Measurements from ENCODE around the gene VPS33A. TPM values are rescaled to one million over a fixed set of nuclear protein-coding genes. Genes with fewer than 3 reads are reported as not detected.
A peak's percentile ranks its signal among the peaks of the same experiment; 100 is the strongest.

Gene VPS33A
- total and polyA plus RNA-seq, 10 donors = 9.7 to 31.5 (median 21.8) TPM

DNA sequence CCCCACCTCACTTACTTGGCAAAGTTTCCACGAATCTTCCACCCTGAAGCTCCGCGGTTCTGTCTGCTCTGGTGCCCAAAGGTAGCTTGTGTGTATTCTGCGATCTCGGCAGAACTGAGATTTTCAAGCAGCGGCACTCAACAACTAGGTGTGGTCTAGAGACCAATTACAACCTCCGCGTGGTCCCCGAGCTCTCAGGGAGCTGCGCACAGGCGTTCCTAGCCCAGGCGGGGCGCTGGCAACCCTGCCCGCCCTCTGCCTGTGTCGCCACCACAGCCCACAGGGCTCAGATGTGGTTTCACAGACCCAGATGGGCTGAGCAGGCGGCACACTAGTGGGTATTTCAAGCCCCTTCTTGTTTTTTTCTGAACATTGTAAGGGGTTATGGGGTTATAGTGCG is 39.0 kb downstream of the VPS33A start:
- intact Hi-C loops (cut with DNase I; ENCODE audit: low total_unique reads) = no loop called here
- peak; percentile 86 for DNase-seq
- peak overlapping the region in 3 of 8 donors; percentile 97 to 99 (median 98) for H3K27ac ChIP-seq
- H3K27me3 ChIP-seq (replicated peaks in 1 of 7) = no peaks in the 10 kb centered on the region
- H3K4me3 ChIP-seq = peak overlapping the region in 1 of 8 donors; percentile 88
- peaks cover 18 to 56% (median 38%) of the 10 kb centered on the region in 6 donors for H3K4me1 ChIP-seq
- 70 to 87% (median 82%) methylated on average over 17 of the region's 17 CpGs for WGBS, 5 donors
- TF ChIP-seq, protein P1, sequence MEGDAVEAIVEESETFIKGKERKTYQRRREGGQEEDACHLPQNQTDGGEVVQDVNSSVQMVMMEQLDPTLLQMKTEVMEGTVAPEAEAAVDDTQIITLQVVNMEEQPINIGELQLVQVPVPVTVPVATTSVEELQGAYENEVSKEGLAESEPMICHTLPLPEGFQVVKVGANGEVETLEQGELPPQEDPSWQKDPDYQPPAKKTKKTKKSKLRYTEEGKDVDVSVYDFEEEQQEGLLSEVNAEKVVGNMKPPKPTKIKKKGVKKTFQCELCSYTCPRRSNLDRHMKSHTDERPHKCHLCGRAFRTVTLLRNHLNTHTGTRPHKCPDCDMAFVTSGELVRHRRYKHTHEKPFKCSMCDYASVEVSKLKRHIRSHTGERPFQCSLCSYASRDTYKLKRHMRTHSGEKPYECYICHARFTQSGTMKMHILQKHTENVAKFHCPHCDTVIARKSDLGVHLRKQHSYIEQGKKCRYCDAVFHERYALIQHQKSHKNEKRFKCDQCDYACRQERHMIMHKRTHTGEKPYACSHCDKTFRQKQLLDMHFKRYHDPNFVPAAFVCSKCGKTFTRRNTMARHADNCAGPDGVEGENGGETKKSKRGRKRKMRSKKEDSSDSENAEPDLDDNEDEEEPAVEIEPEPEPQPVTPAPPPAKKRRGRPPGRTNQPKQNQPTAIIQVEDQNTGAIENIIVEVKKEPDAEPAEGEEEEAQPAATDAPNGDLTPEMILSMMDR (IDR thresholded peaks at IDR 0.05 in 8 of 11, conservative IDR thresholded peaks at IDR 0.05 in 3 of 11) = no peak
- TF ChIP-seq POLR2AphosphoS5 (IDR thresholded peaks at IDR 0.05) = peak in 2 of 3 donors; percentile 27 to 59
- no peaks in the 10 kb centered on the region for H3K9me3 ChIP-seq
- H3K36me3 ChIP-seq = peaks cover 0 to 60% (median 41%) of the 10 kb centered on the region in 6 donors

DNA sequence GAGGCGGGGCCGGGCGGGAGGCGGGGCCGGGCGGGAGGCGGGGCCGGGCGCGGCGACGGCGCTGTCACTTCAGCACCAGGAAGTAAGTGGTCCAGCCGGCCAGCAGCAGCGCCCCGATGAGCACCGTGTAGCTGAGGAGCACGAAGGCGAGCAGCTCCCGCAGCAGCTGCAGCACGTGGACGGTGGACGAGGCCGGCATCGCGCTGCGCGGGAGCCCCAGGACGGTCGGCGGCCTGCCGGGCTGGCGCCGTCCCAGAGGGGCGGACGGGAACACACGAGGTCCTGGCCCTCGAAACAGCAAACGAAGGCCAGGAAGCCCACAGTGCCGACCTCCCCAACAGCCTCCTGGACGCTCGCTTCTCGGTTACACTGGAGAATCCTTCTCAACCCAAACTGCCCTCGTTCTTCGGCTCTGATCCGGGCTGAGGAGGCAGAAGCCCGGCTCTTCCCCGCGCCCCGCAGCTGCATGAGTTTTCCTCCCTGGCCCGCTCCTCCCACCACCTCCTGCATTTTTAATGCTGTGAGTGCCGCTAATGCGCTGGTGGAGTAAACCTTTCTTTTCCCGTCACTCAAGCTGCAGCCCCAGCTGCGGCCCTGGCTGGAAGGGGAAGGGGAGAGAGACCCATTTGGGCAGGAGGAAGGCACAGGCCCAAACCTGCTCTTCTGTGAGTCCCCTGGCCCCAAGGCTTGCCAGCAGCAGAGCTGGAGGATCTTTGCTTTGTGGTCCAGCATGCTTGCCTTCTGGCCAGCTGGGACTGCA is 39.7 kb downstream of the VPS33A start:
- intact Hi-C loops (cut with DNase I; ENCODE audit: low total_unique reads) = no loop called here
- Histone ChIP-seq H3K27me3 (replicated peaks in 1 of 7) (no peaks in the 10 kb centered on the region), H3K4me3 (peak overlapping the region; percentile 11 to 95 (median 67)), H3K27ac (peak overlapping the region in 6 of 8 donors; percentile 67 to 99 (median 96)), H3K9me3 (no peaks in the 10 kb centered on the region), H3K4me1 (peaks cover 18 to 63% (median 38%) of the 10 kb centered on the region in 6 donors), H3K36me3 (peaks cover 0 to 60% (median 39%) of the 10 kb centered on the region in 6 donors)
- 6 to 23% (median 8%) methylated on average over 22 to 55 of the region's 55 CpGs for WGBS, 5 donors
- DNase-seq = peak; percentile 83
- TF ChIP-seq POLR2A (IDR thresholded peaks at IDR 0.05) (no peak), POLR2AphosphoS5 (IDR thresholded peaks at IDR 0.05) (no peak)
- TF ChIP-seq, protein P1 (IDR thresholded peaks at IDR 0.05 in 8 of 11, conservative IDR thresholded peaks at IDR 0.05 in 3 of 11) = peak in 1 of 11 experiments; percentile 18

DNA sequence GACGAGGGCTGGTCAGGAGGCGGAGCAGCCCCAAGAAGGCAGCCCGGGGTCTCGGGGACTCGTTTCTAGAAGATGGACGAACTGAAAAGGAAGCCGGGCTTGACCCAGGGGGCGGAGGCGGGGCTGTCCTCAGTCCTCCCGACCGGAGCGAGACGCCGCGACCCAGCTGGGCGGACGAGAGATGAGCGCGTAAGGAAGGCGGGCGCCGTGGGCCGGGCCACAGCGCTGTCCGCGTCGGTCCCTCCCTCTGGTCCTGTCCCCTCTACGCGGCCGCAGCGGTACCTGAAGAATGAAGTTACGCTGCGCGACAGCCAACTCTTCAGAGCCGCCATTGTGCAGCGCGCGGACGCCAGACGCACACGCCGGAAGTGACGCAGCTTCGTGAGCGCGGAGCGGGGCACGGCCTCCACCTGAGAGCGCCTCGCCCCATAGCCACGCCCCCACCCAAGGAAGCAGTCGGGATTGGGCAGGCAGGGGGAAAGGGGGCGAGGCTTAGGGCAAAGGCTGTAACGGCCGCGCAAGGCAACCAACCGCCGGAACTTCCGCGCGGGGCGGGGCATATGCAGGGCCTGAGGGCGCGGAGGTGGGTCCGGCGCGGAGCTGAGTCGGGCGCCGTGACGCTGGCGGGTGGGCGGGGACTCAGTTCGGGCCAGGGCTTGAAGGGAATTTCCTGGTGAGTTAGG is 40.5 kb downstream of the VPS33A start, which contains the start of gene DIABLO:
Gene DIABLO, minus strand, starts transcription at position 370 of the 683 bp plus-strand sequence. Its CDS starts 38 bp downstream, at position 332.
- Histone ChIP-seq H3K9me3 (no peaks in the 10 kb centered on the region), H3K27me3 (replicated peaks in 1 of 7) (no peaks in the 10 kb centered on the region), H3K4me3 (peak within 1 kb of the TSS; percentile 64 to 97 (median 90)), H3K36me3 (peaks cover 0 to 60% (median 39%) of the 10 kb centered on the region in 6 donors), H3K4me1 (peaks cover 18 to 69% (median 38%) of the 10 kb centered on the region in 6 donors), H3K27ac (peak within 1 kb of the TSS; percentile 96 to 99 (median 97))
- peak; percentile 99 to 100 (median 100) for TF ChIP-seq POLR2AphosphoS5 (IDR thresholded peaks at IDR 0.05)
- TF ChIP-seq, protein P1 (IDR thresholded peaks at IDR 0.05 in 8 of 11, conservative IDR thresholded peaks at IDR 0.05 in 3 of 11) = peak in 3 of 11 experiments; percentile 22 to 51 (median 32)
- peak; percentile 83 to 87 (median 85) for TF ChIP-seq POLR2A (IDR thresholded peaks at IDR 0.05)
- WGBS, 5 donors = 0 to 2% (median 1%) methylated on average over 49 to 74 of the region's 74 CpGs
- DNase-seq = peak; percentile 100
- intact Hi-C loops (cut with DNase I; ENCODE audit: low total_unique reads) = no loop called here
